Lower lobe of right lung (tissue), 1 donor: ENCODE measurements around the gene QSOX1. TPM values are rescaled to one million over a fixed set of nuclear protein-coding genes. Genes with fewer than 3 reads are reported as not detected.

Experiments
- total RNA-seq: library from RNA; stranded (reverse); fragmentation: NEBNext Ultra II Directional; extraction: Animal tissue kit (Norgen Biotek cat#: 25700); gene quantifications from one replicate; pipeline ENCODE4 v1.2.1, GENCODE V29; 2021
- donor health status: DM: no; HTN: yes; CAD: no; lungs with severe emphysema.

QSOX1 gene
- total RNA-seq, 1 donor from 2014 or later, result 241 TPM

Other genes with a start within 250 kb of the QSOX1 start
- gene CEP350, start 200.1 kb upstream of the QSOX1 start, total RNA-seq, result 53.2 TPM
- not detected for gene LHX4, start 75.4 kb downstream of the QSOX1 start, total RNA-seq